PC-9 (cell line): ENCODE results near the gene ZBTB7C.

Experiments used
- CTCF ChIP-seq: fragments of 200-600 bp; sonication (generic); conservative IDR thresholded peaks from 2 replicates; pipeline ENCODE4 v1.6.1; 2017; ENCODE audit warnings: mixed run types, antibody characterized with exemption, mild to moderate bottlenecking, moderate library complexity
- EZH2 ChIP-seq: fragments of 200-600 bp; sonication (generic); IDR thresholded peaks from 2 replicates; pipeline ENCODE4 v1.8.0; 2017; ENCODE audit warnings: antibody characterized with exemption, low read depth

GRCh38 chr18:48334845-48335244 is 74.3 kb downstream of the ZBTB7C start:
- TF ChIP-seq CTCF (no peak), EZH2 (no peak)
